ENCODE measurements around the gene SUFU. TPM values are rescaled to one million over a fixed set of nuclear protein-coding genes. Genes with fewer than 3 reads are reported as not detected.

The SUFU gene
- total and polyA plus RNA-seq, 2 of the 8 experiments (the other 6 are each of a cell fraction or from before 2014, with no cell fraction given): 7.0 to 10.8 TPM

GRCh38 chr10:102677331-102678067, 173.7 kb downstream of the SUFU start:
- WGBS, 2 experiments (ENCODE audit: extremely low coverage in 1 of 2, insufficient coverage in 1 of 2, insufficient read length in 1 of 2, insufficient replicate concordance in 2 of 2, low coverage in 1 of 2, low lambda C conversion rate in 2 of 2, missing lambda C conversion rate in 1 of 2): 81% methylated on average over 9 of the region's 9 CpGs; no CpG with 5 or more reads in 1 of the 2 experiments
- Histone ChIP-seq H3K18ac (ENCODE audit: extremely low read depth, low read length) (no peak overlapping the region), H3K4me2 (ENCODE audit: insufficient read depth in 1 of 2, low read depth in 2 of 2, low read length in 2 of 2) (peak overlapping the region; percentile 2 to 10; a peak in 3 of 4 replicates), H3K4me3 (ENCODE audit: extremely low read depth in 1 of 4, insufficient read depth in 2 of 4, low read depth in 3 of 4, low read length in 4 of 4) (no peak overlapping the region), H4K5ac (ENCODE audit: insufficient read length, low read depth, low read length) (no peak overlapping the region), H2AFZ (ENCODE audit: low read length) (no peak overlapping the region), H3K79me2 (ENCODE audit: control insufficient read depth in 1 of 2, insufficient read depth in 2 of 2, low read length in 2 of 2) (no peaks in the 10 kb centered on the region), H2BK12ac (ENCODE audit: low read depth, low read length) (0 out of 2 replicates have a peak overlapping the region, but pooled peaks have one; percentile 13), H3K36me3 (ENCODE audit: control insufficient read depth in 2 of 4, insufficient read depth in 4 of 4, low read length in 3 of 4) (0 out of 8 replicates have a peak, but pooled peaks cover 0 to 3% (median 0%) of the 10 kb centered on the region in 4 experiments), H4K91ac (replicated peaks; ENCODE audit: insufficient read length, low read length) (no peak overlapping the region), H3K79me1 (ENCODE audit: low read depth, low read length) (no peaks in the 10 kb centered on the region), H4K20me1 (replicated peaks in 1 of 2; ENCODE audit: control insufficient read depth in 1 of 2, insufficient read depth in 2 of 2, low read length in 2 of 2) (no peaks in the 10 kb centered on the region), H3K9ac (replicated peaks in 1 of 4; ENCODE audit: extremely low read depth in 1 of 4, low read depth in 3 of 4, low read length in 3 of 4) (no peak overlapping the region; a peak in 1 of 7 replicates), H2BK20ac (ENCODE audit: low read length) (0 out of 2 replicates have a peak overlapping the region, but pooled peaks have one; percentile 34), H3K56ac (replicated peaks; ENCODE audit: insufficient read length, low read depth, low read length) (no peak overlapping the region), H3K14ac (ENCODE audit: insufficient read length) (no peak overlapping the region), H3K9me3 (ENCODE audit: insufficient read depth in 2 of 2, low read depth in 1 of 2, low read length in 1 of 2) (no peaks in the 10 kb centered on the region), H2BK5ac (ENCODE audit: low read depth, low read length) (no peak overlapping the region), H3K23me2 (ENCODE audit: low read depth, low read length) (no peaks in the 10 kb centered on the region), H3K4ac (replicated peaks; ENCODE audit: insufficient read length, low read depth, low read length) (no peak overlapping the region), H3K4me1 (replicated peaks in 1 of 4; ENCODE audit: control insufficient read depth in 3 of 4, insufficient read depth in 4 of 4, low read length in 3 of 4) (peaks cover 25 to 47% (median 26%) of the 10 kb centered on the region in 4 experiments), H3K27ac (ENCODE audit: low read depth, low read length) (no peak overlapping the region), H2BK120ac (replicated peaks; ENCODE audit: low read depth, low read length) (no peak overlapping the region), H4K8ac (ENCODE audit: extremely low read depth, insufficient read depth, low read length) (no peak overlapping the region), H3K27me3 (replicated peaks in 1 of 4; ENCODE audit: control insufficient read depth in 3 of 4, extremely low read depth in 1 of 4, insufficient read depth in 3 of 4, low read length in 3 of 4) (no peaks in the 10 kb centered on the region), H3K23ac (ENCODE audit: insufficient read length) (no peak overlapping the region), H2AK5ac (ENCODE audit: low read depth, low read length) (no peak overlapping the region), H2BK15ac (ENCODE audit: low read length) (peak overlapping the region; percentile 7; the same call in 1 of the 2 replicates)
- DNase-seq (ENCODE audit: low read depth in 1 of 2, low spot score in 2 of 2): no peak
- ChIA-PET POLR2A (ENCODE audit: partially characterized antibody) (interaction anchor here (0.6 to 2.6 kb wide), 9 partner anchors 9 to 516 kb away, joined by 3 to 16 read pairs (median 6); partner anchors contain the start of genes ARL3, NT5C2, SFXN2 and TRIM8), CTCF (ENCODE audit: partially characterized antibody) (interaction anchor here (0.5 to 13.0 kb wide), 23 partner anchors 8 to 290 kb away, joined by 3 to 102 read pairs (median 7); partner anchors contain the start of genes ARL3, SFXN2 and TRIM8)
- FAIRE-seq: no peak
- TF ChIP-seq CTCF (IDR thresholded peaks at IDR 0.05; ENCODE audit: control extremely low read depth in 1 of 3, insufficient read depth in 1 of 3, low read depth in 1 of 3, low read length in 3 of 3): peak in 1 of 3 experiments; percentile 1; a peak in 1 of 4 replicates
- no peak for TF ChIP-seq RXRA (IDR thresholded peaks at IDR 0.05; ENCODE audit: insufficient read depth, low read depth, low read length)

Measured in H1 (cell line).